CD14-positive monocyte (primary cell): Measurements from ENCODE around the gene ANKRD12. TPM values are rescaled to one million over a fixed set of nuclear protein-coding genes. Genes with fewer than 3 reads are reported as not detected.

Experiments
- DNase-seq, 3 donors: peaks; one replicate each; pipeline ENCODE4 v3.0.0-alpha.2; 2011 to 2022
- H2AFZ ChIP-seq: 2 replicates; pipeline ENCODE4 v1.6.0; 2012; ENCODE audit warnings: mild to moderate bottlenecking, low read depth, low read length, inconsistent platforms; ENCODE audit not compliant: insufficient read depth, poor library complexity, severe bottlenecking
- H3K27ac ChIP-seq, 2 donors: 1 replicate in 1 of 2; 2 replicates in 1 of 2; pipeline ENCODE4 v1.5.1; 2012 to 2013; ENCODE audit warnings: low read length in 2 of 2, control low read depth in 1 of 2, inconsistent platforms in 1 of 2, low read depth in 1 of 2, mild to moderate bottlenecking in 1 of 2
- H3K27me3 ChIP-seq, 2 donors: one replicate each; pipeline versions ENCODE4 v1.6.0 to v1.6.1; 2011 to 2013; ENCODE audit warnings: low read length in 2 of 2; ENCODE audit not compliant: control insufficient read depth in 2 of 2, insufficient read depth in 2 of 2
- H3K36me3 ChIP-seq, 2 donors: replicated peaks in 1 of 2; 1 replicate in 1 of 2; 2 replicates in 1 of 2; pipeline versions ENCODE4 v1.5.1 to v1.6.1; 2012 to 2013; ENCODE audit warnings: low read length in 2 of 2, control low read depth in 1 of 2, inconsistent platforms in 1 of 2, mild to moderate bottlenecking in 1 of 2; ENCODE audit not compliant: insufficient read depth in 2 of 2, control insufficient read depth in 1 of 2
- H3K4me1 ChIP-seq, 2 donors: 1 replicate in 1 of 2; 2 replicates in 1 of 2; pipeline versions ENCODE4 v1.5.1 to v1.6.1; 2012 to 2013; ENCODE audit warnings: low read length in 2 of 2, control low read depth in 1 of 2, inconsistent platforms in 1 of 2, mild to moderate bottlenecking in 1 of 2, moderate library complexity in 1 of 2; ENCODE audit not compliant: insufficient read depth in 2 of 2, control insufficient read depth in 1 of 2
- H3K4me2 ChIP-seq: replicated peaks from 2 replicates; pipeline ENCODE3; 2012; ENCODE audit warnings: low read length, moderate library complexity, mild to moderate bottlenecking; ENCODE audit not compliant: poor library complexity, severe bottlenecking; ENCODE audit errors: extremely low read depth
- H3K4me3 ChIP-seq, 3 experiments: fragments of 200-600 bp in 1 of 3; sonication (generic) in 1 of 3; replicated peaks in 1 of 3; 1 replicate in 2 of 3; 2 replicates in 1 of 3; pipeline ENCODE4 v1.5.1; 2011 to 2013; ENCODE audit warnings: low read length in 3 of 3, mild to moderate bottlenecking in 3 of 3, control low read depth in 2 of 3, low read depth in 2 of 3, inconsistent platforms in 1 of 3, moderate library complexity in 1 of 3
- H3K79me2 ChIP-seq: 2 replicates; pipeline ENCODE4 v1.6.0; 2012; ENCODE audit warnings: mild to moderate bottlenecking, control low read depth, inconsistent platforms, low read length, moderate library complexity; ENCODE audit not compliant: insufficient read depth
- H3K9ac ChIP-seq: 2 replicates; pipeline ENCODE4 v1.6.0; 2017; ENCODE audit warnings: low read length, mild to moderate bottlenecking; ENCODE audit not compliant: insufficient read depth, poor library complexity, severe bottlenecking
- H3K9me3 ChIP-seq, 2 donors: replicated peaks in 1 of 2; 1 replicate in 1 of 2; 2 replicates in 1 of 2; pipeline versions ENCODE4 v1.5.1 to v1.6.1; 2012 to 2013; ENCODE audit warnings: low read length in 2 of 2, control low read depth in 1 of 2; ENCODE audit not compliant: control insufficient read depth in 1 of 2, insufficient read depth in 1 of 2
- H4K20me1 ChIP-seq: 2 replicates; pipeline ENCODE4 v1.6.0; 2012; ENCODE audit warnings: mild to moderate bottlenecking, low read length, control low read depth, moderate library complexity; ENCODE audit not compliant: insufficient read depth
- H3K27ac Mint-ChIP-seq, 7 donors: one replicate each; pipeline ENCODE4 v1.8.0; 2020; ENCODE audit warnings: mild to moderate bottlenecking in 7 of 7, mixed read lengths in 7 of 7, moderate library complexity in 6 of 7, inconsistent platforms in 2 of 7
- H3K27me3 Mint-ChIP-seq, 3 donors: one replicate each; pipeline ENCODE4 v1.8.0; 2021 to 2022; ENCODE audit warnings: low read depth in 3 of 3, mild to moderate bottlenecking in 3 of 3, mixed read lengths in 3 of 3, moderate library complexity in 3 of 3, inconsistent platforms in 1 of 3
- H3K36me3 Mint-ChIP-seq, 2 donors: one replicate each; pipeline ENCODE4 v1.8.0; 2020; ENCODE audit warnings: mixed read lengths in 2 of 2, inconsistent platforms in 1 of 2, mild to moderate bottlenecking in 1 of 2
- H3K4me1 Mint-ChIP-seq: one replicate; pipeline ENCODE4 v1.8.0; 2020; ENCODE audit warnings: mild to moderate bottlenecking, mixed read lengths
- H3K4me3 Mint-ChIP-seq, 2 donors: one replicate each; pipeline ENCODE4 v1.8.0; 2020; ENCODE audit warnings: mild to moderate bottlenecking in 2 of 2, mixed read lengths in 2 of 2, moderate library complexity in 1 of 2
- H3K9me3 Mint-ChIP-seq, 7 donors: one replicate each; pipeline ENCODE4 v1.8.0; 2020 to 2022; ENCODE audit warnings: mixed read lengths in 7 of 7, mild to moderate bottlenecking in 6 of 7, moderate library complexity in 6 of 7, inconsistent platforms in 2 of 7
- CTCF ChIP-seq: fragments of 200-600 bp; IDR thresholded peaks from one replicate; pipeline ENCODE4 v1.8.0; 2022; ENCODE audit warnings: antibody characterized with exemption, mild to moderate bottlenecking
- WGBS: methylation state at CpG from one replicate; pipeline ENCODE4 v1.1.5; 2013; ENCODE audit warnings: missing lambda C conversion rate; ENCODE audit not compliant: insufficient coverage; 5-methylcytosine and 5-hydroxymethylcytosine counted together
- intact Hi-C, 2 donors: fragments of 100-400 bp; cut with micrococcal nuclease; formaldehyde crosslinking; loops; one replicate each; pipeline versions ENCODE4 v1.15.0 to v1.15.1; 2023
- polyA plus RNA-seq, 3 donors: library from polyadenylated mRNA; depleted of rRNA in 1 of 3; unstranded in 2 of 3; stranded (reverse) in 1 of 3; fragments of 300-500 nt in 2 of 3; fragments of >200 nt in 1 of 3; fragmentation: Illumina TruSeq in 2 of 3; gene quantifications; 1 replicate in 2 of 3; 2 replicates in 1 of 3; pipeline ENCODE4 v1.2.3, GENCODE V29; 2012 to 2021

ANKRD12 gene
- polyA plus RNA-seq, 3 donors = 9.3 to 15.5 (median 15.4) TPM

DNA sequence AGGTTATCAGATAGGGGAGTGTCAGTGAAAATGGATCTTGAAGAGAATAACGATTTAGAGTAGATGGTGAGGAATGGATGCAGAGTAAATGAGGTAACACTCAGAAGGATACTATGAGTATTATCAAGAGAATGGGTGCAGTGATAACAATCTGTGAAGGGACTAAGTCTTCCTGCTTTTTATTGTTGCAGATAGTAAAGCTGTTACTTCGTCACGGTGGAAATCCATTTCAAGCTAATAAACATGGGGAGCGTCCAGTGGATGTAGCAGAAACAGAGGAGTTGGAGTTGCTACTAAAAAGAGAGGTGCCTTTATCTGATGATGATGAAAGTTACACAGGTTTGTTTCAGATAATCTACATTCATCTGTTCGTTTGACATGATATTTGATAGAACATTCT is 85.1 kb downstream of the ANKRD12 start:
- H3K36me3 Mint-ChIP-seq = peaks cover 75 to 90% of the 10 kb centered on the region in 2 donors

GRCh38 chr18:9223356-9223755 is 86.8 kb downstream of the ANKRD12 start:
- Mint-ChIP-seq H3K4me3 (no peak overlapping the region), H3K4me1 (peaks cover 6% of the 10 kb centered on the region), H3K27ac (no peak overlapping the region), H3K27me3 (no peaks in the 10 kb centered on the region), H3K9me3 (no peaks in the 10 kb centered on the region), H3K36me3 (peaks cover 74 to 92% of the 10 kb centered on the region in 2 donors)
- no peaks in the 10 kb centered on the region for H3K27me3 ChIP-seq
- H4K20me1 ChIP-seq = peaks cover 20% of the 10 kb centered on the region
- 100% methylated on average over 2 of the region's 5 CpGs for WGBS
- no peaks in the 10 kb centered on the region for H3K9me3 ChIP-seq
- no peak for TF ChIP-seq CTCF
- H2AFZ ChIP-seq = no peak overlapping the region
- H3K9ac ChIP-seq = no peak overlapping the region
- no peak overlapping the region for H3K4me2 ChIP-seq
- H3K79me2 ChIP-seq = peaks cover 7% of the 10 kb centered on the region
- no peak overlapping the region for H3K27ac ChIP-seq
- intact Hi-C loops = no loop called here
- DNase-seq = no peak
- no peak overlapping the region for H3K4me3 ChIP-seq
- peaks cover 53 to 94% of the 10 kb centered on the region in 2 donors for H3K36me3 ChIP-seq
- H3K4me1 ChIP-seq = no peaks in the 10 kb centered on the region

More for the DNA sequence above, 85.1 kb downstream of the ANKRD12 start:
- H3K27me3 Mint-ChIP-seq = no peaks in the 10 kb centered on the region
- WGBS = 100% methylated on average over 4 of the region's 5 CpGs
- intact Hi-C loops = no loop called here
- no peak overlapping the region for H3K4me3 Mint-ChIP-seq
- H3K4me1 Mint-ChIP-seq = peaks cover 6% of the 10 kb centered on the region
- H3K79me2 ChIP-seq = no peaks in the 10 kb centered on the region
- H4K20me1 ChIP-seq = peaks cover 8% of the 10 kb centered on the region
- H3K9me3 Mint-ChIP-seq = no peaks in the 10 kb centered on the region
- TF ChIP-seq CTCF = no peak
- no peaks in the 10 kb centered on the region for H3K9me3 ChIP-seq
- H3K4me2 ChIP-seq = no peak overlapping the region
- no peak overlapping the region for H3K9ac ChIP-seq
- no peak for DNase-seq
- peak overlapping the region in 1 of 7 donors; percentile 51 for H3K27ac Mint-ChIP-seq
- H3K27ac ChIP-seq = no peak overlapping the region
- no peak overlapping the region for H3K4me3 ChIP-seq
- no peaks in the 10 kb centered on the region for H3K4me1 ChIP-seq
- peaks cover 66 to 95% of the 10 kb centered on the region in 2 donors for H3K36me3 ChIP-seq
- H2AFZ ChIP-seq = no peak overlapping the region
- no peaks in the 10 kb centered on the region for H3K27me3 ChIP-seq
